ENCODE results near the gene EIF2S3. TPM values are rescaled to one million over a fixed set of nuclear protein-coding genes. Genes with fewer than 3 reads are reported as not detected.

The EIF2S3 gene
- total RNA-seq, 6 experiments from 2014 or later = 55.1 to 81.1 (median 59.7) TPM

- no peak for ATAC-seq
- Histone ChIP-seq H3K27me3 (no peaks in the 10 kb centered on the region), H3K36me3 (no peaks in the 10 kb centered on the region), H3K9me3 (no peaks in the 10 kb centered on the region), H3K4me3 (peak overlapping the region; percentile 64 to 76 (median 67)), H3K27ac (no peak overlapping the region), H3K4me1 (peaks cover 0 to 10% (median 0%) of the 10 kb centered on the region in 4 donors)
- WGBS (ENCODE audit: insufficient coverage, low coverage, low lambda C conversion rate, missing lambda C conversion rate) = 16% methylated on average over 1 of the region's 1 CpG
- DNase-seq = no peak
- TF ChIP-seq POLR2A (IDR thresholded peaks at IDR 0.05) = no peak
- no peak for TF ChIP-seq CTCF (IDR thresholded peaks at IDR 0.05)
- intact Hi-C loops (cut with DNase I) = no loop called here
Observed at GRCh38 chrX:24023544-24023943, 31.2 kb upstream of the EIF2S3 start.

GRCh38 chrX:24023972-24024669 lies 30.6 kb upstream of the EIF2S3 start:
- ATAC-seq = peak in 1 of 4 donors; percentile 7
- no peak for DNase-seq

GRCh38 chrX:24024819-24025740 lies 29.7 kb upstream of the EIF2S3 start:
- DNase-seq = peak; percentile 90 to 92 (median 91)
- Histone ChIP-seq H3K9me3 (no peaks in the 10 kb centered on the region), H3K27ac (peak overlapping the region; percentile 93 to 97 (median 96)), H3K36me3 (no peaks in the 10 kb centered on the region), H3K4me1 (peaks cover 0 to 6% (median 0%) of the 10 kb centered on the region in 4 donors), H3K4me3 (peak overlapping the region; percentile 64 to 76 (median 67)), H3K27me3 (no peaks in the 10 kb centered on the region)
- intact Hi-C loops (cut with DNase I) = no loop called here
- no CpG with 5 or more reads among the region's 111 CpGs for WGBS (ENCODE audit: insufficient coverage, low coverage, low lambda C conversion rate, missing lambda C conversion rate)
- peak; percentile 82 for TF ChIP-seq POLR2A (IDR thresholded peaks at IDR 0.05)
- TF ChIP-seq CTCF (IDR thresholded peaks at IDR 0.05) = peak in 3 of 4 donors; percentile 12 to 63 (median 16)
- peak; percentile 93 to 97 (median 94) for ATAC-seq

More at GRCh38 chrX:24023972-24024669, 30.6 kb upstream of the EIF2S3 start:
- no peak for TF ChIP-seq CTCF (IDR thresholded peaks at IDR 0.05)
- WGBS (ENCODE audit: insufficient coverage, low coverage, low lambda C conversion rate, missing lambda C conversion rate) = 24% methylated on average over 19 of the region's 19 CpGs
- Histone ChIP-seq H3K9me3 (no peaks in the 10 kb centered on the region), H3K27me3 (no peaks in the 10 kb centered on the region), H3K4me3 (peak overlapping the region; percentile 64 to 76 (median 67)), H3K4me1 (peaks cover 0 to 10% (median 0%) of the 10 kb centered on the region in 4 donors), H3K36me3 (no peaks in the 10 kb centered on the region), H3K27ac (peak overlapping the region; percentile 84 to 97 (median 93))
- intact Hi-C loops (cut with DNase I) = no loop called here

- H3K27ac ChIP-seq = peak overlapping the region; percentile 93 to 97 (median 96)
- TF ChIP-seq POLR2A (IDR thresholded peaks at IDR 0.05) (peak; percentile 39), CTCF (IDR thresholded peaks at IDR 0.05) (no peak)
- ATAC-seq (peak; percentile 6 to 41 (median 24)), DNase-seq (peak in 1 of 3 donors; percentile 57)
- 25% methylated on average over 11 of the region's 46 CpGs for WGBS (ENCODE audit: insufficient coverage, low coverage, low lambda C conversion rate, missing lambda C conversion rate)
- no peaks in the 10 kb centered on the region for H3K36me3 ChIP-seq
- no peaks in the 10 kb centered on the region for H3K27me3 ChIP-seq
- no peaks in the 10 kb centered on the region for H3K4me1 ChIP-seq
- intact Hi-C loops (cut with DNase I) = no loop called here
- no peaks in the 10 kb centered on the region for H3K9me3 ChIP-seq
- peak overlapping the region; percentile 40 to 57 (median 52) for H3K4me3 ChIP-seq
Observed at GRCh38 chrX:24025741-24026403, 28.9 kb upstream of the EIF2S3 start.

Measured in right lobe of liver (tissue), 6 donors.